ENCODE measurements around the gene GRM8. TPM values are rescaled to one million over a fixed set of nuclear protein-coding genes. Genes with fewer than 3 reads are reported as not detected.

GRM8 gene
- total RNA-seq, 1 donor from 2014 or later = not detected

DNA sequence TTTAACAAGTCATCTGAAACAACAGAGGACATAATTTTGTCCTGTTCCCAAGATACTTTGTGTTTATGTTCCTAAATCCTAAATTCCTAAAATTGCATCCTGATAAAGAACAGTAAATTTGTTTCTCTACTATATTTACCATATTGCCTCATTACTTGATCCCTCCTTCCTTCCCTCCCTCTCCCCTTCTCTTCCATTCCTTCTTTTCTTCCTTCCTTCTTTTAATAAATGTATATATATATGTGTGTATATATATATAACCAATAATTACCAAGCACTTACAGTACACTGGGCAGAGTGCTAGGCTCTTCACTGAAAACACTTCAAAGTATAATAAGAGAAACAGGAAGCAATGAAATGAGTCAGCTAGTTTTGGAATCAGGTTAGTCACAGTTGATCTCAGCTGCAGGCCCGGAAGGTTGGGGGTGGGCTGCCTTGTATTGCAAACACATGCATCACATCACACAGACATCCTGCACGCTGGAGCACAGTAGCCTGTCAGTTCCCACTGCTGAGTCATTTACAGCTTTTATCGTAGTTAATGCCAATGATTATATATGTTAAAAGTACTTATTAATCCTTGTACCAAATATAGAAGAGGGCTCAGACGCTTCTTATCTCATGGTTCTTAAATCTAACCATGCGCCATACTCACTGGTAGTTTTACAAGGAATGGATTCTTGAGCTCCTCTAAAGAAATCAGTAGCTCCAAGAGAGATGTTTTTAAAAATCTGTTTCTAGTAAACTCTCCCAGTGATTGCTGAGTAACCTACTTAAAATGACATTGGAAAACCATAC lies 551.7 kb downstream of the GRM8 start:
- peak overlapping the region; percentile 44 for H3K4me3 ChIP-seq (ENCODE audit: low read depth, low read length)
- TF ChIP-seq, protein P1, sequence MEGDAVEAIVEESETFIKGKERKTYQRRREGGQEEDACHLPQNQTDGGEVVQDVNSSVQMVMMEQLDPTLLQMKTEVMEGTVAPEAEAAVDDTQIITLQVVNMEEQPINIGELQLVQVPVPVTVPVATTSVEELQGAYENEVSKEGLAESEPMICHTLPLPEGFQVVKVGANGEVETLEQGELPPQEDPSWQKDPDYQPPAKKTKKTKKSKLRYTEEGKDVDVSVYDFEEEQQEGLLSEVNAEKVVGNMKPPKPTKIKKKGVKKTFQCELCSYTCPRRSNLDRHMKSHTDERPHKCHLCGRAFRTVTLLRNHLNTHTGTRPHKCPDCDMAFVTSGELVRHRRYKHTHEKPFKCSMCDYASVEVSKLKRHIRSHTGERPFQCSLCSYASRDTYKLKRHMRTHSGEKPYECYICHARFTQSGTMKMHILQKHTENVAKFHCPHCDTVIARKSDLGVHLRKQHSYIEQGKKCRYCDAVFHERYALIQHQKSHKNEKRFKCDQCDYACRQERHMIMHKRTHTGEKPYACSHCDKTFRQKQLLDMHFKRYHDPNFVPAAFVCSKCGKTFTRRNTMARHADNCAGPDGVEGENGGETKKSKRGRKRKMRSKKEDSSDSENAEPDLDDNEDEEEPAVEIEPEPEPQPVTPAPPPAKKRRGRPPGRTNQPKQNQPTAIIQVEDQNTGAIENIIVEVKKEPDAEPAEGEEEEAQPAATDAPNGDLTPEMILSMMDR (conservative IDR thresholded peaks at IDR 0.05; ENCODE audit: low read depth, low read length) = no peak
- DNase-seq (ENCODE audit: low read depth) = peak; percentile 86

DNA sequence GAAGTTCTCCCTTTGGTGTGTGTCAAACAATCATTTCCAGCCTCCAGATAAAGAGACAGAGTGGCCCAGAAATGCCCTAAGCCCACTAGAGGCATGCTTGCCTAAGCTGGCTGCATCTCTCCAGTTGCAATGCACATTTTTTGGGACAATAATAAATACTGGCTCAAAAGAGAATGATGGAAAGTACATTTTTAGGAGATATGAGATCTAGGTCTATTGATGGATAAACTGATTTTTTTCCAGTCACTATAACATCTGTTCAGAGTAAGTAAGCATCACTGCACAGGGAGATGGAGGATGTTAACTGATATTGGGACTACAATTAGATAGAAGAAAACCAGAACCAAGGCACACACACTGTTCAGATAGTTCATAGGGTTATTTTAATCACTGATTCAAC lies 553.0 kb downstream of the GRM8 start:
- peak overlapping the region; percentile 44 for H3K4me3 ChIP-seq (ENCODE audit: low read depth, low read length)
- DNase-seq (ENCODE audit: low read depth) = no peak
- TF ChIP-seq, protein P1 (conservative IDR thresholded peaks at IDR 0.05; ENCODE audit: low read depth, low read length) = peak; percentile 11

DNA sequence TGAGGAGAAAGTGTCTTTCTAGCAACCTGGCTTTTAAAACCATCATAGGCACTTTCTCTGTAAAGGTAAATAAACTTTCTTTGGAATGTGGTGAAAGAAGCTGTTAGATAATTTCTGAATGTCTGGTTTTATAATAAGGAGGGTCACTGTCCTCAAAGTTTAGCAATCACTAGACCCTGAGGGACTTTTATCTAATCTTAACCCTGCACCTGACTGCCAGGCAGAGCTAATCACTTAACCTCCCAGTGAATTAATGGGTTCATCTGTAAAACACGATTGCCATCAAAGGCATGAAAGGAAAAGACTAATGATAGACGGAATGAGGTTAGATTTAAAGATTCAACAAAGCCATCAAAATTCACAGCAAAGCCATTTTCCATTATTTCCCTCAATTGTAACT lies 553.8 kb downstream of the GRM8 start:
- TF ChIP-seq, protein P1 (conservative IDR thresholded peaks at IDR 0.05; ENCODE audit: low read depth, low read length) = no peak

DNA sequence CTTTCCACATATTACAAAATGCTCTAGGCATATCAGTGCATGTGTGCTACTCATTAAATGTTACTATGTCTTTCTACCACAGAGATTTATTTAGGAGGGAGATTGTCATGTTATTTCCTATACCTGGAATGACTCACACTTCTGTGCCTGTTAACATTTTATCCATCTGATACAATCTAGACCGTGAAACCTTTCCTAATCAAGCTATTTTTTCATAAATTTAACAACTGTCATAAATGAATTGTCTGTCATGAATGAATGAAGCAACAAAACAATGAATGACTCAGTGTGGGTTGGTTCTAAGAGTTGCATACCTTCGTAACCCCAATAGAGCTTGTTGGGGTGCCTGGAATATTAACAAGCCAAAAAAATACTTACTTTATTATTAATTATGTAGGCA lies 554.3 kb downstream of the GRM8 start:
- no peak for DNase-seq (ENCODE audit: low read depth)
- TF ChIP-seq, protein P1 (conservative IDR thresholded peaks at IDR 0.05; ENCODE audit: low read depth, low read length) = no peak

More for the DNA sequence above, 553.8 kb downstream of the GRM8 start:
- DNase-seq (ENCODE audit: low read depth) = no peak
- no peak overlapping the region for H3K4me3 ChIP-seq (ENCODE audit: low read depth, low read length)

DNA sequence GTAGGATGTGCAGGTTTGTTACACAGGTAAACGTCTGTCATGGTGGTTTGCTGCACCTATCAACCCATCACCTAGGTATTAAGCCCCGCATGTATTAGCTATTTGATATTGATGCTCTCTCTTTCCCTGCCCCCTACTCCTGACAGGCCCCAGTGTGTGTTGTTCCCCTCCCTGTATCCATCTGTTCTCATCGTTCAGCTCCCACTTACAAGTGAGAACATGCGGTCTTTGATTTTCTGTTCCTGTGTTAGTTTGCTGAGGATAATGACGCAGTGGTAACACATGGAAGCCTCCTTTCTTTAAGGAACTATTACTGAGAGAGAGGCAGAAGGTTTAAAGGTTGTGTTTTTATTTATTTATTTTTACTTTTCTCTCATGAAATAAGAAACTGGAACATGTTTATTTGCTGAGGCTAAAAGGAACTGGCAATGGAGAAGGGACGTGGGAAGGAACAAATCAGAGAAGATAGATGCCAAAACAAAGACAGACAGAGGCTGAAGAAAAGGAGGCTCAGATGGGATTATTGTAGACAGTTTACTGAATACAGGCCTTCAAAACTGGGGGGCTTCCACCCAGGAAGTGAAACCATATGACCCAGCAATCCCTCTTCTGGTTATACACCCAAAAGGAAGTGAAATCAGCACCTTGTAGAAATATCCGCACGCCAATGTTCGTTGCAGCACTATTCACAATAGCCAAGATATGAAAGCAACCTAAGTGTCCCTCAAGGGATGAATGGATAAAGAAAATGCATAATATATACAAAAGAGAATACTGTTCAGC lies 556.3 kb downstream of the GRM8 start:
- no peak overlapping the region for H3K4me3 ChIP-seq (ENCODE audit: low read depth, low read length)
- no peak for DNase-seq (ENCODE audit: low read depth)
- TF ChIP-seq, protein P1 (conservative IDR thresholded peaks at IDR 0.05; ENCODE audit: low read depth, low read length) = no peak

More for the DNA sequence above, 554.3 kb downstream of the GRM8 start:
- H3K4me3 ChIP-seq (ENCODE audit: low read depth, low read length) = no peak overlapping the region

DNA sequence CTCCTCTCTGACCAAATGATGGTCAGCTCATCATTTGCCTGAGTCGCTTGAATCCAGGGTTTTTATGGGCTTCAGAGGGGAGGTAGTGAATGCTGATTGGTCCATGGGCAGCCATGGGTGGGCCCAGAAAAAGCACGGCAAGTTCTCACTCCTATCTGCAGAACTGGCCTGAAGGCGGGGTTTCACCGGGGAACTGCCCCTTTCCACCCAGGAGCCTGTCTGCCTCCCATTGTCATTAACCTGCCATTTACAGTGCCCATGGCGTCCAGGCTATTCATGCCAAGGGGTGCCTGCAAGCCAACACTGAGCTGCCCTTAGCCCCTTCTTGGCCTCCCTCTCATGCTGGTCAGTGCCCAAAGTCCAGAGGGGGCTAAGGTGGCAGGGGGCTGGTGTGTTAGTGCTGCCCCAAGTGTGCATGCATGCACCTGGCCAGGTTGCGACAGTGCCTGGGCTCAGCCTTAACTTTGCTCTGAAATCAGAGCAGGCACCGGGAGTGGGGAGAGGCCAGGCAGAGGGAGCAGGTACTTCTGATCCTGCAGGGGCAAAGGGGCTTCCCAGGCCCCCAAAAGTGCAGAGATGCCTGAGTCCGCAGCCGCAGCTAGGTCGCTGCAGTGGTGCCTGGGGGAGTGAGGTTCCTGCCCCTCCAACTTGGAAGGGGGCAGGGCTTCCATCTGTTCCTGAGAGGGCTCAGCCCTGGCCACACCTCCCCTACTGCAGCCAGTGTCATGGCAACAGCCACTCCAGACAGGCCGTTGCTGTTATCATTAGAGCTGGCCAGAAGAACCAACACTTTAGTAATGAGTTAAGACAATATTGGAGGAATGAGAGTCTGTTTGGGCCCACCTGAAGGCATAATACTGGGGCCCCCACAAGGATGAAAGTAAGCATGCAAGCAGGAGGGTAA lies 561.6 kb downstream of the GRM8 start:
- H3K4me3 ChIP-seq (ENCODE audit: low read depth, low read length) = no peak overlapping the region
- DNase-seq (ENCODE audit: low read depth) = no peak
- TF ChIP-seq, protein P1 (conservative IDR thresholded peaks at IDR 0.05; ENCODE audit: low read depth, low read length) = no peak
